ENCODE data around the gene HAPLN3.

GRCh38 chr15:88865498-88866099, 29.7 kb downstream of the HAPLN3 start:
- TF ChIP-seq EZH2phosphoT487 (IDR thresholded peaks at IDR 0.05; ENCODE audit: insufficient read depth, low read depth) (no peak), EZH2 (IDR thresholded peaks at IDR 0.05; ENCODE audit: insufficient read depth, poor library complexity, severe bottlenecking) (no peak)
